ENCODE measurements around the gene FLT4.

Gene FLT4

DNA sequence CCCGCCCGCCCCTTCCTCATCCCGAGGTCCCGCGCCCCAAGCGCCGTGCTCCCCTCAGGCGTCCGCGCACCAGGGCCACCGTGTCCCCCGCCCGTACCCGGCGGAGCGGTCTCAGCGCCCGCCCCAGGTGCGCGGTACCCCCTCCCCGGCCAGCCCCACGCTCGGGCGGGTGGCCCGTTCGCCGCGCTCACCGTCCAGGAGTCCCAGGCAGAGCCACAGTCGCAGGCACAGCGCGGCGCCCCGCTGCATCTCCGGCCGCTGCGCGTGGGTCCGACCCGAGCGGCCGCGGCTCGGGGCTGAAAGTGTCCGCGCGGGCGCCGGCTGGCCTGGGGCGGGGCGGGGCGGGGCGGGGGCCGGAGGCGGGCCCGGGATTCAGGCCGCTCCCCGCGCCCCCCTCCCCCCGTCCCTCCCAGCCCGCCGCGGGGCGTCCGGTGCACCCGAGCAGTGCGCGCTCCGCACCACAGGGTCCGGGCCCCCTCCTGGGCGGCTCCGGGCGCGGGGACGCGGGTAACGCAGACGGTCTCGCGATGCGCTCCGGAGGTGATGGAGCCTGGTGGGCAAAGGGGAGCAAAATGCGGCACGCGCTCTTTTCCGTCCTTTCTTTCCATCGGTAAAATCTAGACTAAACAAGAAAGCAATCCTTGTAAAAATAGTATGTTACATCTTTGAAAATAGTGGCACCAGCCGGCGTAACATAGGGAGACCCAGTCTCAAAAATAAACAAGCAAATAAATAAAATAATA is at the start of gene FLT4:
FLT4 (minus strand) TSS at position 304 of the 743 bp plus-strand sequence; CDS start at position 249, 55 bp downstream.
- TF ChIP-seq, protein P1, sequence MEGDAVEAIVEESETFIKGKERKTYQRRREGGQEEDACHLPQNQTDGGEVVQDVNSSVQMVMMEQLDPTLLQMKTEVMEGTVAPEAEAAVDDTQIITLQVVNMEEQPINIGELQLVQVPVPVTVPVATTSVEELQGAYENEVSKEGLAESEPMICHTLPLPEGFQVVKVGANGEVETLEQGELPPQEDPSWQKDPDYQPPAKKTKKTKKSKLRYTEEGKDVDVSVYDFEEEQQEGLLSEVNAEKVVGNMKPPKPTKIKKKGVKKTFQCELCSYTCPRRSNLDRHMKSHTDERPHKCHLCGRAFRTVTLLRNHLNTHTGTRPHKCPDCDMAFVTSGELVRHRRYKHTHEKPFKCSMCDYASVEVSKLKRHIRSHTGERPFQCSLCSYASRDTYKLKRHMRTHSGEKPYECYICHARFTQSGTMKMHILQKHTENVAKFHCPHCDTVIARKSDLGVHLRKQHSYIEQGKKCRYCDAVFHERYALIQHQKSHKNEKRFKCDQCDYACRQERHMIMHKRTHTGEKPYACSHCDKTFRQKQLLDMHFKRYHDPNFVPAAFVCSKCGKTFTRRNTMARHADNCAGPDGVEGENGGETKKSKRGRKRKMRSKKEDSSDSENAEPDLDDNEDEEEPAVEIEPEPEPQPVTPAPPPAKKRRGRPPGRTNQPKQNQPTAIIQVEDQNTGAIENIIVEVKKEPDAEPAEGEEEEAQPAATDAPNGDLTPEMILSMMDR (IDR thresholded peaks at IDR 0.05; ENCODE audit: unreplicated experiment in 3 of 3), result no peak
- Mint-ChIP-seq H3K4me3 (peak within 1 kb of the TSS; percentile 79 to 89 (median 88)), H3K9me3 (peaks cover 3% of the 10 kb centered on the region), H3K4me1 (peaks cover 12% of the 10 kb centered on the region), H3K27me3 (ENCODE audit: low read depth) (peaks cover 82% of the 10 kb centered on the region), H3K36me3 (ENCODE audit: low read depth) (no peaks in the 10 kb centered on the region), H3K27ac (peak within 1 kb of the TSS in 2 of 3 experiments; percentile 43 to 47)

DNA sequence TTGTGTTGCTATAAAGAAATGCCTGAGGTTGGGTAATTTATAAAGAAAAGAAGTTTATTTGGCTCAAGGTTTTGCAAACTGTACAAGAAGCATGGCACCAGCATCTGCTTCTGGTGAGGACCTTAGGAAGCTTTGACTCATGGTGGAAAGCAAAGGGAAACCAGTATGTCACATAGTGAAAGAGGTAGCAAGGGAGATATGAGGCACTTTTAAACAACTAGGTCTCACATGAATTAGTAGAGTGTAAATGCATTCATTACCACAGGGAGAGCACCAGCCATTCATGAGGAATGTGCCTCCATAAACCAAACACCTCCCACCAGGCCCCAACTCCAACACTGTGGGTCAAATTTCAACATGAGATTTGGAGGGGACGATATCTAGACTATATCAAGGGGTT is 49.6 kb upstream of the FLT4 start:
- Mint-ChIP-seq H3K36me3 (ENCODE audit: low read depth) (no peaks in the 10 kb centered on the region), H3K27me3 (ENCODE audit: low read depth) (peaks cover 5% of the 10 kb centered on the region), H3K4me1 (no peaks in the 10 kb centered on the region), H3K27ac (no peak overlapping the region), H3K4me3 (no peak overlapping the region), H3K9me3 (peaks cover 12% of the 10 kb centered on the region)
- TF ChIP-seq, protein P1 (IDR thresholded peaks at IDR 0.05; ENCODE audit: unreplicated experiment in 3 of 3), result no peak

DNA sequence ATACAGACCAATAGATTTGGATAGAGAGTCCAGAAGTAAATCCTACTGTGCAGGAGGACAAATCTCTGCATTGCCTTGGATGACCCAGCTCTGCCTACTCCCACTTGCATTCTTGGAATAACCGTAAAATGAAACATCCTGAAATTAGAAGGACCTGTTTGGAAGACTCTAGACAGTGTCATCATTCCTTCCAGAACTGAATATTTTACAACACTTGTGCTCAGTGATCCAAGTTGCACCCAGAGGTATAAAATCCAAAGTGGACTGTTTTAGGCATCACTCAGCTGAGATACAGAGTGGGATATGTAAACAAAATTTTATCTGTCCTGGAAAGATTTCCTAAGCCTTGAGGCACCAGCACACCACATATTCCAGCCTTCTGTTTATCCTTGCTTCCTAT is 46.7 kb upstream of the FLT4 start:
- TF ChIP-seq, protein P1 (IDR thresholded peaks at IDR 0.05; ENCODE audit: unreplicated experiment in 3 of 3), result no peak
- Mint-ChIP-seq H3K4me3 (no peak overlapping the region), H3K9me3 (peaks cover 9% of the 10 kb centered on the region), H3K4me1 (peaks cover 4% of the 10 kb centered on the region), H3K27ac (no peak overlapping the region), H3K27me3 (ENCODE audit: low read depth) (peaks cover 16% of the 10 kb centered on the region), H3K36me3 (ENCODE audit: low read depth) (no peaks in the 10 kb centered on the region)

DNA sequence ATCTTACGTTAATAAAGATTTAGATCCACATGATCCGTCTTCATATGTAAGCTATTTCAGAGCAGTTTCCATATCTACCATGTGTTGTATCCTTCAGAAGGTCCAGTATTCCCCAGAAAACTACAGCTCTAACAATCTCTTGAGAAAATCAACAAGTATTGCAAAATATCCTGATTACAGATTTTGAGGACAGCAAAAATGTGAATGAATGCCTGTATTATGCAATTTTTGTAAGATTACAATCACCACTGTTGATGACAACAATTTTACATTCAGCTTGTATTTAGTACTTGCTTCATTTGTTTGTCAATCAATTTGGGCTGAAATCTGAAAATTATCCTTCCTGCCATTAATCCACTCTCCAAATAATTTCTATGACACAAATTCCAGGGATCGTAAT is 43.0 kb upstream of the FLT4 start:
- Mint-ChIP-seq H3K36me3 (ENCODE audit: low read depth) (no peaks in the 10 kb centered on the region), H3K27me3 (ENCODE audit: low read depth) (peaks cover 28% of the 10 kb centered on the region), H3K27ac (no peak overlapping the region), H3K4me1 (peaks cover 21% of the 10 kb centered on the region), H3K4me3 (no peak overlapping the region), H3K9me3 (peaks cover 2% of the 10 kb centered on the region)
- TF ChIP-seq, protein P1 (IDR thresholded peaks at IDR 0.05; ENCODE audit: unreplicated experiment in 3 of 3), result no peak

DNA sequence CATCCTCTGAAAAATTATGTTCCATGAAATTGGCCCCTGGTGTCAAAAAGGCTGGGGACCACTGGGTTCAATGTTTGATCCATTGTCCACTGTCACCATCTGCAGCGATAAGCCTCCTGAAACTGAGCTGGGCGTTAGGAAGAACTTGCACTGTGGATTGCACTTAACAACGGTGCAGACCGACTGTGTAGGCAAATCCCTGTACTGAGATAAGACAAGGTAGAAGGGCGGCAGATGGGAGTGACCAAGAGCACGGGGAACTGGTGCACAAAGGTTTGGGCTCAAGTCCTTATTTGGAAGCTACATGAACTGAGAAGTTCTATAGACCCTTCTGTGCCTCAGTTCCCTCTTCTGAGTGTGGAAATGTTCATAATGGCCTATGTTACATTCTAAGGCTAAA is 41.6 kb upstream of the FLT4 start:
- Mint-ChIP-seq H3K4me1 (peaks cover 21% of the 10 kb centered on the region), H3K27me3 (ENCODE audit: low read depth) (peaks cover 30% of the 10 kb centered on the region), H3K9me3 (no peaks in the 10 kb centered on the region), H3K4me3 (no peak overlapping the region), H3K27ac (no peak overlapping the region), H3K36me3 (ENCODE audit: low read depth) (no peaks in the 10 kb centered on the region)
- TF ChIP-seq, protein P1 (IDR thresholded peaks at IDR 0.05; ENCODE audit: unreplicated experiment in 3 of 3), result no peak

DNA sequence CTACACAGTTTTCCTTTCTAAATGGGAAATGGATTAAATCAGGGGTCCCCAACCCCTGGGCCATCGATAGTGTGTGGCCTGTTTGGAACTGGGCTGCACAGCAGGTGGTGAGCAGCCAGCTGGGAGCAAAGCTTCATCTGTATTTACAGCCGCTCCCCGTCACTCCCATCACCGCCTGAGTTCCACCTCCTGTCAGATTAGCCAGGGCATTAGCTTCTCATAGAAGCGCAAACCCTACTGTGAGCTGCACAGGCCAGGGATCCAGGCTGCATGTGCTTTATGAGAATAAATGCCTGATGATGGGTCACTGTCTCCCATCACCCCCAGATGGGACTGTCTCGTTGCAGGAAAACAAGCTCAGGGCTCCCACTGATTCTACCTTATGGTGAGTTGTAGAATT is 41.2 kb upstream of the FLT4 start:
- Mint-ChIP-seq H3K36me3 (ENCODE audit: low read depth) (no peaks in the 10 kb centered on the region), H3K4me3 (no peak overlapping the region), H3K27ac (peak overlapping the region in 1 of 3 experiments; percentile 41), H3K4me1 (peaks cover 21% of the 10 kb centered on the region), H3K27me3 (ENCODE audit: low read depth) (peaks cover 35% of the 10 kb centered on the region), H3K9me3 (no peaks in the 10 kb centered on the region)
- TF ChIP-seq, protein P1 (IDR thresholded peaks at IDR 0.05; ENCODE audit: unreplicated experiment in 3 of 3), result no peak
